GM21723 (cell line): ENCODE results near the gene AGXT2.

Source experiments
- ATAC-seq: cut with Tn5 transposase; IDR thresholded peaks from one replicate; pipeline ENCODE4 v1.9.1; 2021; ENCODE audit warnings: mild to moderate bottlenecking, moderate library complexity; ENCODE audit not compliant: unreplicated experiment

Gene AGXT2, protein sequence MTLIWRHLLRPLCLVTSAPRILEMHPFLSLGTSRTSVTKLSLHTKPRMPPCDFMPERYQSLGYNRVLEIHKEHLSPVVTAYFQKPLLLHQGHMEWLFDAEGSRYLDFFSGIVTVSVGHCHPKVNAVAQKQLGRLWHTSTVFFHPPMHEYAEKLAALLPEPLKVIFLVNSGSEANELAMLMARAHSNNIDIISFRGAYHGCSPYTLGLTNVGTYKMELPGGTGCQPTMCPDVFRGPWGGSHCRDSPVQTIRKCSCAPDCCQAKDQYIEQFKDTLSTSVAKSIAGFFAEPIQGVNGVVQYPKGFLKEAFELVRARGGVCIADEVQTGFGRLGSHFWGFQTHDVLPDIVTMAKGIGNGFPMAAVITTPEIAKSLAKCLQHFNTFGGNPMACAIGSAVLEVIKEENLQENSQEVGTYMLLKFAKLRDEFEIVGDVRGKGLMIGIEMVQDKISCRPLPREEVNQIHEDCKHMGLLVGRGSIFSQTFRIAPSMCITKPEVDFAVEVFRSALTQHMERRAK

DNA sequence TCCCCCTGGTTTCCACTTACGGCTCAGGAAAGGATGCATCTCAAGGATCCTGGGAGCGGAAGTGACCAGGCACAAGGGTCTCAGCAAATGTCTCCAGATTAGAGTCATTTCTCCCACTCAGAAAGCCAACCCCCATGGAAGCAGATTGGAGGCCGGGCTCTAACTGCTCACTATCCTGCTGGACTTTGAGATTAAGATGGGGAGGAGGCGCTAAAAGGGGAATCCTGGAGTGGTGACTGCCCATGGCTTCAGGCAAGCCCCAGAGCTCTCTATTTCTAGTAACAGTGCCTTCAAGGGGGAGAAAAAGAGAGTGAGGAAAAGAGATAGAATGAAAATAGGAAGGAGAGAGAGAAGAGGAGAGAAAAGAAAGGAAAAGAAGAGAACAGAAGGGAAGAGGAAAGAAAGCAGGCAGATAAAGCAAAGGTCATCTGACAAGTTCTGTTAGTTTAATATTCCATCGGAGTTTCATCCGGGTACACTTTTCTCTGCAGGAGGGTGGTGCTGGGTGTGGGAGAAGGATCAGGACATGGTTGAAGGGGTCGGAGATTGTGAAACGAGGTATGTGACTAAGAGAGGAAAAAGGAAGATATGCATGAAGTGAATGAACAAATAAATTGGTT, at the start of gene AGXT2:
TSS of gene AGXT2 (minus strand) at position 165 of the 620 bp plus-strand sequence. CDS start at position 108, 57 bp downstream.
- ATAC-seq = no peak

DNA sequence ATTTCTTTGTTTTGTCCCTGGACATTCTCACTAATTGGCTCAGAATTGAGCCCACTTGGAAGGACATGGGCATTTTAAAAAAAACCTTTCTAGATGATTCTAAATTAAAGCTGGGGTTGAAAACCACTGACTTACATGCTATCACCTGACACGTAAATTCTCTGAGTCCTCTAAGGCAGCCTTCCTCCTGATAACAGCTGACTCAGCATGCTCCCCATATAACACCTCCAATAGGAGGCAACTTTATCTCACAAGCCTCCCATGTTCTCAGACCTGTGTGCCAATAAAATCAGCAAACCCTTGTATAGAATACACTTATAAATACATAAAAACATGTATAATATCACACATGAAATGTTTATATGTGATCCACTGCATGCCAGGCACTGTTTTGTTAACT, 49.2 kb upstream of the AGXT2 start:
- no peak for ATAC-seq

DNA sequence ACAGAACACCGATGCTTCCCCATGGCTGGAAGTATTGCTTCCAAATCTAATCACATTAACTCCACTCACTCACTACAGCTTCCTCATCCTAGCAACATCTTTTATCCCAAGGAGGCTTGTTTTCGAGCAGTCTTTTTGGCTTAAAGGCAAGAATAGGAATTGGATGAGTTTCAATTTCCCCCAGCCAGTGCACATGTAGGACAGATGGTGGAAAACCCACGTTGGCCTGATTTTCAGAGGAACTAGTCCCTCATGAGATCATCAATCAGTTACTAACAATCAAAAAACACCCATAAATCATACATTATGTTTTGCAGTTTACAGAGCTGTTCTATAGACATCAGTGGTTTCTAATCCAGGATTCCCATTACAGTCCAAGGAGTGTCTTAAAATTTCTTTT, 48.5 kb upstream of the AGXT2 start:
- ATAC-seq = no peak

DNA sequence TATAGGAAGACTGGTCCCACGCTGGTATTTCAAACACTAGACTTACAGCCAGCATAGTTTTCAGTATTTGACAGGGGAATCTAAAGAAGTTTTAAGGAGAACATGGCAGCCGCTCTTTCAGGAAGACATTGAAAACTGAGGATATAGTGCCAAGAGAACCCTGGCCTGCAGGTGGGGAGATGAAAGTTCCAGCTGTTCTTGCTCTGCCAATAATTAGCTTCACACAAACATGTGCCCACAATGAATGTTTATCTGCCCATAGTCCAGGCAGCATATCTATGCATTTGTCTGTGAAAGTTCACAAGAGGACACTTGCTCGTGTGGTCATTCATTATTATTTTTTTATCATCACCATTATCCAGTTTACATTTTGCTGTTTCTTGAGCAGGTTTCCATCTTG, 47.6 kb upstream of the AGXT2 start:
- no peak for ATAC-seq

DNA sequence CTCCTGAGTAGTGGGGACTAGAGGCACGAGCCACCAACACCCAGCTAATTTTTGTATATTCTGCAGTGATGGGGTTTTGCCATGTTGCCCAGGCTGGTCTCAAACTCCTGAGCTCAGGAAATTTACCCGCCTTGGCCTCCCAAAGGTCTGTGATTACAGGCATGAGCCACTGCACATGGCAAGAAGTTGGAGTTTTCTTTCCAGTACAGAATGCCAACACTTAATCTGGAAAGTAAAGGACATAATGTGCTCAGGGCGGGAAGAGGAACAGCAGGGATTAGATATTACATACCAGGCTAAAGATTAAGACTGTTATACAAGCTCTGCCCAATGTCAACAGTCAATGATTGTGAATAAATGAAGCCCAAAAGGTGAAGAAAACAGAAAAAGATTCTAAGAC, 47.2 kb upstream of the AGXT2 start:
- no peak for ATAC-seq

DNA sequence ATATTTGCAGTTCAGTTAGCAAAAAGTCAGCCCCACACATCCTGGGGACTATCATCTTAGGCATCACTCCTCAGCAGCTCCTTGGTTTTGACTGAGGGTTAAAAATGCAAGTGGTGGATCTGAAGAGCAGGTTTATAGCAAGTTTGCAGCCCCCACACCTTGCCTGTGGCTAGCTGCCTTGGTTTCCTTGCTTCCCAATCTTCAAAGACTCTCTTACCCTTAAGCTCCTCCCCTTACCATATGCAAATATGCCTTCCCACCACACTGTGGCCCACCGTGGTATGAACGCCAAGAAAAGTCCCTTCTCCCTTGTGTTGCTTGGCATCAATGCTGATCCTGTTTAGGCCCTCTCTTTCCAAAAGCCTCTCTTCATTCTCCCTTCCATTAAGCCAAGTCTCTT, 45.0 kb upstream of the AGXT2 start:
- ATAC-seq = no peak

DNA sequence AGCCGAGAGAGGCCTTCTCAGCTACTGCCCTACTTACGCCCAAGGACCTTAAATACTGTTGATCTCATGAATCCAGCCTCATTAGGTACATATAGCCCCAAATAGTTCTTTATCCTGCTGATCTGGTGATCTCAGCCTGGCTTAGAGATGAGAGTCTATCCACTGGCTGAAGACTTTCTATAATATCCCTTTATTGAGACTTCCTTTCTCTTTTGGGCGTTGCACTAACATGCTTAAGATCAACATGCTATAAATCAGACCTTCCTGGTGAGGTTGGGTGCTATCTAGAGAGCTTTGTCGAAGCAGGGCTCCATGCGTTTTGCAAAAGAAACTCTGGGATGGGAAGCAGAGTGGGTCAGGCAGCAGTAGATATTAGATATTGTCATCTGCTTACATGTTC, 44.0 kb upstream of the AGXT2 start:
- ATAC-seq = no peak

DNA sequence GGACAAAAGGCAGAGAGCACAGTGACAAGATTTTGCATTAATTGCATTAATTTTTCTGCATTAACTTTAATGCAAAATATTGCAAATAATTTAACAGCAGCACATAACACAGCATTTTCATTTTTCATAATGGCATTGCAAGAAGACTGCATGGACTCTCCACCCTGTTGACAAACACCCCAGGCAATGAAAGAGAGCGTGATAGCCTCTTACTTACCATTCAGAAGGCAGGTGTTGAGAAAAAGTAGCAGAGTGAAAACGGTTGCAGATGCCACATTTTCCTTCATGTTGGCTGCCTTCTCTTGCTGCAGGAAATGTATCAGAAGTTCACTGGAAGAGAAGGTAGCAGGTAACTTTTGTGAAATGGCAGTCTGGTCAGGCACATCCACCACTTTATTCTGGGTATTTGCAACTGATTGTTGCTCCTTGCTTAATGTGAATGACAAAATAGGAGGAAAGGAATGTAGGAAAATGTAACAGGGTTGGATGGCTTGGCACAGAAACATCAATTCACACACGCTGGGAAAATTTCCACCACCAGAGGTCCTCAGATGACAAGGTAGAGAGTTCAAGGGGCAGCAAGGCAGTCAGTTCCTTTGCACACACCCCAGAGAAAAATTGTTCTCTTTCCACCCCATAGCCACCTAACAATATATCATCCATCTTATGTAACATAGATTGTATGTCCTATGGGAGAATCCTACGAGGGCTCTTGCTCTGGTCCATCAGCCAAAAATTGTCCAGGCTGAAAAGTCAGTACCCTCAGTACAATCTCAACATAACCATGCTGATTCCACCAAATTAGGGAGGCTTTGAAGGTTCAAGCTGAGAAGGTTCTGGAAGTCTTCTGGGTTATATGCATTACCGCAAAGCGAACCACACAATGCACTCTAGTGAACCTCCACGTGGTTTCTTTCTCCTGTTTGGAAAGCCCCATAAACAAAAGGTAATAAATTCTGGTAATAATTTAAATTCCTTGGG, 41.9 kb upstream of the AGXT2 start:
- ATAC-seq = peak; percentile 60

DNA sequence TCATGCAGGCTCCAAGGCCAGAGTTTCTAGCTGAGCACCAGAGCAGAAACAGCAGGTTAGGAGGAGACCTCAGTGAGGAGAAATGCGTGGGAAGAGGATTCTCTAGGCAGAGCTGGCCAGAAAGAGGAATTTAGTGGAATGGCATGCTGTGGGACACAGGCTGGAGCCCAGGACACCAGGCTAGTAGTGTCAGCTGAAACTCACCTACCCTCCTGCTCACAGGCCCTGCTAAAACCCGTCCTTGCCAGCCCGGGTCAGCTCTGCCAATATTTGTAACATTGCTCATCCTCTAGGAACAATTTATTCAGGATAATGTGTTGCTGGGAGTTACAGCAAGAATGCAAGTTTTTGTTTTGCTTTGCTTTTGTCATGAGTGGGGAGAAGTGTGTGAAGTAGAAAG, 40.2 kb upstream of the AGXT2 start:
- ATAC-seq = no peak

DNA sequence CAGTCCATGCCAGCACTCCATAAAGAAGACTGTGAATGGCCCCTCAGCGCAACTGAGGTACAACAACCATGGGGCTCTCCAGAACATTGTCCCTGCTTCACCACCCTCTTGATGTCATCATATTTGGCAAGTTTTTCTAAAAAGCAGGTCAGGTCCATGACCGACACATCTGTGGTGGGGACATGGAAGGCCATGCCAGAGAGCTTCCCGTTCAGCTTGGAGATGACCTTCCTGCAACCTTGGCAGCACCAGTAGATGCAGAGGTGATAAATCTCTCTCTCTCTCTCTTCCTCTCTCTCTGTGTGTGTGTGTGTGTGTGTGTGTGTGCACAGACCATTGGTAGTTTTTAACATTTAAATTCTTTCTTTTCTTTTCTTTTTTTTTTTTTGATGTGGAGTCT, 35.4 kb upstream of the AGXT2 start:
- no peak for ATAC-seq

DNA sequence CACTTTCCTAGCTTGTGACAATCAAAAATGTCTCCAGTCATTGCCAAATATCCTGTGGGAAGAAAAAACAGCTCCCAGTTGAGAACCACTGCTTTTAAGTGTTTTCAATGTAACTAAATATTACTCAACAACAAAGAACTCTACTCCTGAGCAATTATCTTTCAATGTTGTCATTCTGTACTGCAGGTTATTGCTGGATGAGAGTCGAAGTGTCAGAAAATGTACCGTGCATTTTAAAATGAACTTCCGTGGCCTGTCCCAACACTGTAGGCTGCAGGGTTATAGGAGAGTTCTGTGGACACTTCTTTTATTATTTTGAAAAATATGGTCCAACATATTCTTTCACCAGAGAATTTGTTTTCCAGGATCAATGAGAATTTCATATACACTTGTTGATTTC, 34.8 kb upstream of the AGXT2 start:
- ATAC-seq = no peak

DNA sequence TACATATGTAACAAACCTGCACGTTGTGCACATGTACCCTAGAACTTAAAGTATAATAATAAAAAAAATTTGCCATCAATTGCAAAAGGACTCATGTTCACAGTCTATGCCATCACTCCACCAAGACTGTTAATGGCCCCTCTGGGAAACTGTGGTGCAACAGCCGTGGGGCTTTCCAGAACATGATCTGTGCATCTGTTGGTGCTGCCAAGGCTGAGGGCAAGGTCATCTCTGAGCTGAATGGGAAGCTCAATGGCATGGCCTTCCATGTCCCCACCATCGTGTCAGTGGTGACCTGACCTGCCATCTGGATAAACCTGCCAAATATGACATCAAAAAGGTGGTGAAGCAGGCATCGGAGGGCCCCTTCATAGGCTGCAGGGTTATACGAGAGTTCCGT, 33.4 kb upstream of the AGXT2 start:
- no peak for ATAC-seq

DNA sequence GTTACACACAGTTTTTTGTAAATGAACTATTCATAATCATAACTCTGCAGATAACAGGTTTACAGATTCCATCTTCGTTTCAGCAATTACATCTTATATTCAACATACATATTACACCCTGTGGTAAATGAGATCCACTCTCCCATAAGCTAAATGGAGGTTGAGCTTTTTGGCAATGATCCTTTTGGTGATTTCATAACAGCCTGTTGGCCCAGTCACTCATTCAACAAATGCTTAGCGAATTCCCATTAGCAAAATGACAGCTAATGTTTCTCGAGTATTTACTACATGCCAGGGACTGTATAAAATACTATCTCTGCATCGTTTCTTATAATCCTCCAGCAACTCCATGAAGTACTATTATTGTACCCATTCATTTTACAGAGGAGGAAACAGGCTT, 25.4 kb upstream of the AGXT2 start:
- ATAC-seq = no peak

DNA sequence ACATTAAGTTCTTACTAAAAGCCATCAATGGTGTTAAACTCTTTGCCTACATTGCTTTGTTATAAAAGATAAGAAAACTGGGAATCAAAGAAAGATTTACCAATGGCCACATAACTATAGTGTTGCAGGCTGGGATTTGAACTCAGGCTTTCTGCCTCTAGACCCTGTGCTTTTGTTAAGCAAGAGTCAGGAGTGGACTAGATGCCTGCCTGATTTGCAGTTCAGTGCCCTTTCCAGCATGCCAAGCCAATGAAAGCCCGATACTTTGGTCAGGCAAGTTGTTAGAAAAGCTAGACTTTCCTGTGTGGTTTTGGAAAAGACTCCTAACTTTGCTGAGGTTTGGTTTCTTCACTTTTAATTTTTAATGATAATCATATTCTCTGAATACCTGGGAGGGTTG, 21.4 kb upstream of the AGXT2 start:
- no peak for ATAC-seq

DNA sequence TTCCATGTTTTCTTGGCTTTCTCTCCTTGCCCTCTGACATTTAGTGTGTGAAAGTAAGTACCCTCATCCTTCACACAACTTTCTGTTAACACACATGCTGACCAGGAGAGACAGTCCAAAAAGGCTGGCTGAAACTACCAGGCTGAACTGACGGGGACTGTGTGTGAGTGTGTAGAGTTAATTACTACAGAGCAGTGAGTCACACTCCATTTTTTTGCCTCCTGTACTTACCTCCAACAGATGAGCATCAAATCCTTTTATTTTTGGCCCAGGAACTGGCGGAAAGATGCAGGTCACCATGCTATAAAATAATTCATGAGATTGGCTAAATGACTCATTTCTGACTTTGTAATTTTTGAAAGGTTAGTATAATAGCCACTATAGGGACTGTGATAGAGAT, 20.2 kb upstream of the AGXT2 start:
- no peak for ATAC-seq

DNA sequence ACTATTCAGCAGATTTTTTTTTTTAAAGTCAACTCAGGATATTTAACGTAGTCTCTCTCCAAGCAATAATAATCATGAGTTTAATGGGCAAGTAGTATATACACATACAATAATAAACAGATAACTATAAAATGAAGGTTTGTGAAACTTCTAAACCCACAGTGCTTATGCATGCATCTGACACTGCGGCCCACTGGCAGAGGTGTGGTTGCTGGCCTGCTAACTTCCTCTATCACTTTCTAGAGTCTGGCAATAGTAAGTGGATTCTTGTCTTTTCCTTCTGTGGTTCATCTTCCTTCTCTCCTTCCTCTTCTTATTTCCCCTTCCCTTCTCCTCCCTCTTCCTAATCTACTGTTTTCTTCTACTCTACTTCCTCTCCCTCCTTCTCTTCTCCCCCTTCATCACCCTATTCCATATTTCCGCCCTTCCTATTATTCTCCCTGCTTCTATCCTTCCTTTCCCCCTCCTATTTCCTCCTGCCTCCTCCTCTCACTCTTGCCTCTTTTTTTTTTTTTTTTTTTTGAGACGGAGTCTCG, 18.6 kb upstream of the AGXT2 start:
- ATAC-seq = peak; percentile 69

DNA sequence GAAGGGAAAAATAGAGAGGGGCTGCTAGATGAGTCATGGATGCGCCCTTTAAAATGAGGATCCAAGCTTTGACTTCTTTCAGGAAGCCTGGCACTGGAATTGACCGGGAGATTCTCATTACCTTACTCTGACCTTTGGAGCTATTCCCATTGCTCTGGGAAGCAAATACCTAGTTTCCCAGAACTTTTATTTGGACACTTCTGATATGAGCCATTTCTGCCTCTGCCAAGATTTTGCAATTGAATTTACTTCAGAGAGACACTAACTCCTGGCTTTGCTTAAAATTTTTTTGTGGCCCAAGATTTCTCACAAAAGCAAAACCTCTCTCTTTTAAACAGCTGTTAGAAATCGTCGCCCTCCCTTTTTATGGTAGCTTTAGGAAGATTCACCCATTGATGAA, 15.7 kb upstream of the AGXT2 start:
- no peak for ATAC-seq

DNA sequence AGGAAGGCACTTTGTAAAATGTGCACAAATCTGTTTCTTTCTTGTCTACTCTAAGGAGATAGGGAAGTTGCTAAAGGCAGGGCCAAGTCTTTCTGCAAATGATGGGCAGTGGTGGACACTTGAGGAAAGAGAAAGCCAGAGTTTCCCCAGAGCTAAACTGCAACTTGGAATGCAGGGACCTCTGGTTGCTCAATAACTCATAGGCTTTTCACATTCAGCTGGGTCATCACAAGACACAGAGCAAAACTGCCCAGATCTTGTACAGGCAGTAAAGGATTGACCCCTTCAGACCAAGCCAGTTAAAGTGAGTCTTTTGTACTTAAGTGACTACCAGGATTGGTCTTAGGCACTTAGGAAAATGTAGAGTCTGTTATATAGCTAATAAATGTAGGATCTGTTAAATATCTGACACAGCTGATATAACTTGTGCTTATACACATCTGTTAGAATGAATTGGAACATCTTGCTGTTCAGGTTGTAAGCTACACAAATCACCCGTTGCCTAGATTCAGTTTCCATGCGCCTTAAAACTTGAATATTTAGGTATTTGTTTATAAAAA, 13.5 kb upstream of the AGXT2 start:
- no peak for ATAC-seq

DNA sequence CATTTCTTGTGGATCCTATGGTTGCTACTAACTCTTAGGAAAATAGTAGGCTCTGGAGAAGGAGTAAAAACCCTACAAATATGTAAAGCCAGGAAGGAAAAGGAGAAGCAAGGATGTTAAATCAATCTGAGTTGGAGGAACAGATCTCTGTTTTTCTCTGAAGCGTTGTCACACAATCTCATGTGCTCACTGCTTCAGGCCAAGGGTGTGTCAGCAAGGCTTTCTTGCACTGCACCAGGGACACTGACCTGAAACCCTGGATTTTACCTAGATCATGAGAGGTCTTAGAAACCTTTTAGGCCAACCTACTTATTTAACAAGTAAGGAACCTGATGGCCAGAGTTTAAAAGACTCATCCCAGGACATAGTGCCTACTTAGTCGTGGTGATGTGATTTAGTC, 12.5 kb upstream of the AGXT2 start:
- no peak for ATAC-seq

DNA sequence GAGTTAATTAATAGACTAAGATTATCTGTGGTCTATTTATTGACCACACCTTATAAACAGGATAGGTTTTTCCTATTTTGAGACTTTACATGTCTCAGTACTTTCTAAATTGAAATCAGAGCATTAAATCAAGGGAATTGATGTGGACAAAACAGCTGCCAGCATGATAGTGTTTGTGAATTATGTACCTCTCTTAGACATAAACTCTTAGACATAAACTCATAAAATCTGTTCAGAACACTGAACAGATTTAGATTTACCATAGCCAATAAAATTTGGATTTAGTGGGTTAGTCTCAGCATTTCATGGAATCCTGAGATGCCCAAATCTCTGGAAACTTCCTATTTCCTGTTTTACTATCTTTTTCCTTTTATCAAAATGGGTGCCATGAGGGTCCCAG, 11.5 kb upstream of the AGXT2 start:
- ATAC-seq = no peak

DNA sequence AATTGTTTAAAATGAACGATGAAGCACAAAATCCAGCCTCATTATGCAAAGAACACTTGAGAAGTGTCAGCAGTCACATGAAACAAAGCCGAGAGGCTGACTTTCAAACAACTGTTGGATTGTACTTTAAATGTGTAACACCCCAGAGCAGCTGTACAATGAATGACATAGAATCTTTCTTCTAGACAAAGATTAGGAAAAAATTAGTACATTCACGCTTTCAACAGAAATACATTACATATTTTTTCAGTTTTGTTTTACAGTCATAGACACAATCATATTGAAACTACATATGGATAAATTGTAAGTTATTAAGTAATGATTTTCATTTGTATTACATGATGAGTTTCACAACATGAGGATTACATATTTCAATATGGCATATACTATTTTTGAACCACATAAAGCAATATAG, 10.6 kb upstream of the AGXT2 start:
- peak; percentile 78 for ATAC-seq
